HG02840 (cell line): Measurements from ENCODE around the gene RLN3.
A peak's percentile ranks its signal among the peaks of the same experiment; 100 is the strongest.
"Not testable (repeated sequence)": the region's sequence is repeated elsewhere in the genome, so short reads cannot be mapped to it uniquely, and the experiment has no call there.

Source experiments
- ATAC-seq: cut with Tn5 transposase; IDR thresholded peaks from one replicate; pipeline ENCODE4 v1.9.1; 2021; ENCODE audit warnings: mild to moderate bottlenecking, moderate library complexity, moderate number of reproducible peaks; ENCODE audit not compliant: unreplicated experiment, low FRiP score

Gene RLN3

DNA sequence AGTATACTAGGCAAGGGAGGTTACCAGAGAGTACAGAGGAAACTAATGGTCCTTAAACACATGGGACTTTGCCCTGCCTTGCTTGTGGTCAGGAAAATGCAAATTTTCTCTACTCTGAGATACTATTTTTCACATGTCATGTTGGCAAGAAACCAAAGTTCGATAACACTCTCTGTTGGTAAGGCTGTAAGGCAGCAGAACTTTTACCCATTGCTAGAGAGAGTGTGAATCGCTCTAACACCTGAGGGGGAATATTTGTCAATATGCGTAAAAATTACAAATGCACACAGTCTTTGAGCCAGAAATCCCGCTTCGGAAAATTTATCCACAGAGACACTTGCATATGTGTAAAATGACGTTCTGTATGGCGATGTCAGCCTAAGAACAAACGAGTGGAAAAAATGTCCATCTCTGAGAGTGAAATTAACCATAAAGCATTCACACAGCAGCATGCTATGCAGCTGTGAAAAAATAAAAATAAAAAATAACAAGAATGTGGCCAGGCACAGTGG is 12.4 kb upstream of the RLN3 start:
- ATAC-seq, result peak; percentile 76

GRCh38 chr19:14019100-14019499 is 8.8 kb upstream of the RLN3 start:
- no peak for ATAC-seq

DNA sequence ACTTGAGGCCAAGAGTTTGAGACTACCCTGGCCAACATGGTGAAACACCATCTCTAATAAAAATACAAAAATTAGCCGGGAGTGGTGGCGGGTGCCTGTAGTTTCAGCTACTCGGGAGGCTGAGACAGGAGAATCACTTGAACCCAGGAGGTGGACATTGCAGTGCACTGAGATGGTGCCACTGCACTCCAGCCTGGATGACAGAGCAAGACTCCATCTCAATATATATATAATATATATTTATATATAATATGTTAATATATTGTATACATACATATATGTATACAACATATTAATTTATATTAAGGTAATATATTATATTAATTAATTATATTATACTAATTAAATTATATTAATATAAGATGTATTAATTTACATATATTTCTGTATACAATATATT is 8.2 kb upstream of the RLN3 start:
- ATAC-seq, result not testable (repeated sequence)

GRCh38 chr19:14021474-14021873 is 6.5 kb upstream of the RLN3 start:
- ATAC-seq, result no peak

DNA sequence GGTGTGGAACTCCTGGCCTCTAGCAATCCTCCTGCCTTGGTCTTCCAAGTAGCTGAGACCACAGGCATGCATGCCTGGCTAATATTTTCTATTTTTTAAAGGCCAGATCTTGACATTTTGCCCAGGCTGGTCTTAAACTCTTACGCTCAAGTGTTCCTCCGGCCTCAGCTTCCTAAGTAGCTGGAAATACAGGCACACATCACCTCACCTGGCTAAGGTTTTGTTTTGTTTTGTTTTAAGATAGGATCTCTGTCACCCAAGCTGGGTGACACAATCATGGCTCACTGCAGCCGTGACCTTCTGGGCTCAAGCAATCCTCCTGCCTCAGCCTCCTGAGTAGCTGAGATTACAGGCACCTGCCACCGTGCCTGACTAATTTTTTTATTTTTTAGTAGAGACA is 5.5 kb upstream of the RLN3 start:
- no peak for ATAC-seq

DNA sequence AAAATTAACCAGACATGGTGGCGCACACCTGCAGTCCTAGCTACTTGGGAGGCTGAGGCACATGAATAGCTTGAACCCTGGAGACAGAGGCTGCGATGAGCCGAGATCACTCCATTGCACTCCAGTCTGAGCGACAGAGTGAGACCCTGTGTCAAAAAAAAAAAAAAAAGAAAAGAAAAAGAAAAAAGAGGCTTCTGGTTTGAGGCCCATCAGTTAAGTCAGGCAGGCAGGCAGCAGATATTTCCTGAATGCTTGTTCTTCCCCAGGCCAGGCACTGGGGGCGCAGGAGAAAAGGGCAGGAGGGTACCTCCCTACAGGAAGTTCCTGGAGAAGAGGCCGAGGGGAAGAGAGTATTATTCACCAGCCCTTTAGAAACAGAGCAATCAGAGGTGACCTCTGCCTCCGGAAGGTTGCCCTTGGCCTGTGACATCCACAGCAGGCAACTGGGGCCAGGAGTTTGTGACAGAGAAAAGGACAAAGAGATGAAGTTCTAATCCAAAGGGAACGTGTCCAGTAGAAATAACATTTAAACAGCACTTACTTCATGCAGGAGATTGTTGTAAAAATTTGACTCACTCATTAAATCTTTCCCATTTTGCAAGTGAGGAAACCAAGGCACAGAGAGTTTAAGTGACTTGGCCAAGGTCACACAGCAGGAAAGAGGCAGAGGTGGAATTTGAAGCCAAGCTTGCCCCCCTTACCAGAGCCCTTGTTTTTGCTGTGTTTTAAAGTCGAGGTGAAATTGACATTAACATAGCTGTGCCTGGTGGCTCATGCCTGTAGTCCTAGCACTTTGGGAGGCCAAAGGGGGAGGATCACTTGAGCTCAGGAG is 4.3 kb upstream of the RLN3 start:
- ATAC-seq, result no peak

DNA sequence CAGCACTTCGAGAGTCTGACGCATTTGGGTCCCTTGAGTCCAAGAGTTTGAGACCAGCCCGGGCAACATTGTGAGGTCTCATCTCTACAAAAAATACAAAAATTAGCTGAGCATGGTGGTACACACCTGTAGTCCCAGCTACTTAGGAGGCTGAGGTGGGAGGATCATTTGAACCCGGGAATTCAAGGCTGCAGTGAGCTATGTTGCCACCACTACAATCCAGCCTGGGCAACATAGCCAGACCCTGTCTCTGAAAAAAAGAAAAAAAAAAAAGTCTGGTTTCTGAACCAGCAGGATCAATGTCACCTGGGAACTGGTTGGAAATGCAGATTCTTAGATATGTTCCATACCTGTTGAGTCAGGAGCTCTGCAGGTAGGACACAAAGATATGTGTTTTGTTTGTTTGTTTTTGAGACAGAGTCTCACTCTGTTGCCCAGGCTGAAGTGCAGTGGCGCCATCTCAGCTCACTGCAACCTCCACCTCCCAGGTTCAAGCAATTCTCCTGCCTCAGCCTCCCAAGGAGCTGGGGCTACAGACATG is 1.2 kb upstream of the RLN3 start:
- not testable (repeated sequence) for ATAC-seq

DNA sequence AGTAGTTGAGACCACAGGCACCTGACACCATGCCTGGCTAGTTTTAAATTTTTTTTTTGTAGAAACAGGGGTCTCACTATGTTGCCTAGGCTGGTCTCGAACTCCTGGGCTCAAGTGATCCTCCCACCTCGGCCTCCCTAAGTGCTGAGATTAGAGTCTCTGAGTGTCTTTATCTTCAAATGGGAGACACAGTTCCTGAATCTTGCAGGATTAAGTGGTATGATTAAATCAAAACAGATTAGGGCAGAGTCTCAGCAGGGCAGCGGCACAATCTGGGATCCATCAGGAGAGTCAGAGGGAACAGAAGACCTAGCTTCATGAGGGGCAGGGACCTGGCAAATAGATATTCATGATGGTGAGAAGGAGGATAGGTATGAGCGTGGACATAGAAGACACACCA is 953 bp downstream of the RLN3 start:
- no peak for ATAC-seq

- ATAC-seq, result no peak
These were observed 3.2 kb downstream of the RLN3 start for GRCh38 chr19:14030997-14031718.

- ATAC-seq, result no peak
These were observed 4.0 kb downstream of the RLN3 start, which contains the start of gene IL27RA for GRCh38 chr19:14031719-14032480. Gene IL27RA (plus strand): TSS chr19:14031762. CDS start chr19:14031873, 111 bp downstream.

DNA sequence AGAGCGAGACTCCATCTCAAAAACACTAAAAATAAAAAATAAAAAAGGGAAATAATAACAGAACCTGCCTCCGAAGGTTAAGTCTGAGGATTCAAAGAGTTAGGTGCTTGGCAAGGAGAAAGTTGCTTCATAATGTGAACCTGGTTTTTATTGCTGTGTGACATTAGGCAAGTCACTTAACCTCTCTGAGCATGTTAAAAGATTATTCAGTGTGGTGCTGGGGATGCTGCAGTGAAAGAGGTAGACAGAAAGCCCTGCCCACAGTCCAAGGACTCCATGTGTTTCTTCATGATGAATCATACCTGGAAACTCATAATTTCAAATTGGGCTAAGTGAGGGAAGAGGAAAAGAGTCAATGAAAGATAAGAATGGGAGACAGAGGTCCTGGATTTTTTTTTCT is 6.0 kb downstream of the RLN3 start:
- ATAC-seq, result no peak

DNA sequence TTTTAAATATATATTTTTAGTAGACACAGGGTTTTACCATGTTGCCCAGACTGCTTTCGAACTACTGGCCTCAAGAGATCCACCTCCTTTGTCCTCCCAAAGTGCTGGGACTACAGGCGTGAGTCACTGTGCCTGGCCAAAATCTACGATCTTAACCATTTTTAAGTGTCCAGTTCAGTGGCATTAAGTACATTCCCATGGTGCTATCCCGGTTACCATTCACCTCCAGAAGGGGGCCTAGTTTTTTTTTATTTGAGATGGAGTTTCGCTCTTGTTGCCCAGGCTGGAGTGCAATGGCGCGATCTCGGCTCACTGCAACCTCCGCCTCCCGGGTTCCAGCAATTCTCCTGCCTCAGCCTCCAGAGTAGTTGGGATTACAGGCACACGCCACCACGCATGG is 7.2 kb downstream of the RLN3 start:
- not testable (repeated sequence) for ATAC-seq

GRCh38 chr19:14035706-14036105 is 7.8 kb downstream of the RLN3 start:
- ATAC-seq, result no peak

DNA sequence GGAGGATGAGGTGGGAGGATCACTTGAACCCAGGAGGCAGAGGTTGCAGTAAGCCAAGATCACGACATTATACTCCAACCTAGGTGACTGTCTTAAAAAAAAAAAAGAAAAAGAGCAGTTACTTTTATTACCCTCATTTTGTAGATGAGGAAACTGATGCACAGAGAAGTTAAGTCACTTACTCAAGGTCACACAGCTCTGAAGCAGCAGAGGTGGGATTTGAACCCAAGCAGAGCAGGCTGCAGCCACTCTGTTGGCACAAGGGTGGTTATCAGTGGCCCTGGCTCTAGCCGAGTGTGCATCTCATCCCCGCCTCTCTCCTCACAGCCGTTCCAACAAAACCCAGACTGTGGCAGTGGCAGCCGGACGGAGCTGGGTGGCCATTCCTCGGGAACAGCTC is 11.2 kb downstream of the RLN3 start:
- ATAC-seq, result no peak

DNA sequence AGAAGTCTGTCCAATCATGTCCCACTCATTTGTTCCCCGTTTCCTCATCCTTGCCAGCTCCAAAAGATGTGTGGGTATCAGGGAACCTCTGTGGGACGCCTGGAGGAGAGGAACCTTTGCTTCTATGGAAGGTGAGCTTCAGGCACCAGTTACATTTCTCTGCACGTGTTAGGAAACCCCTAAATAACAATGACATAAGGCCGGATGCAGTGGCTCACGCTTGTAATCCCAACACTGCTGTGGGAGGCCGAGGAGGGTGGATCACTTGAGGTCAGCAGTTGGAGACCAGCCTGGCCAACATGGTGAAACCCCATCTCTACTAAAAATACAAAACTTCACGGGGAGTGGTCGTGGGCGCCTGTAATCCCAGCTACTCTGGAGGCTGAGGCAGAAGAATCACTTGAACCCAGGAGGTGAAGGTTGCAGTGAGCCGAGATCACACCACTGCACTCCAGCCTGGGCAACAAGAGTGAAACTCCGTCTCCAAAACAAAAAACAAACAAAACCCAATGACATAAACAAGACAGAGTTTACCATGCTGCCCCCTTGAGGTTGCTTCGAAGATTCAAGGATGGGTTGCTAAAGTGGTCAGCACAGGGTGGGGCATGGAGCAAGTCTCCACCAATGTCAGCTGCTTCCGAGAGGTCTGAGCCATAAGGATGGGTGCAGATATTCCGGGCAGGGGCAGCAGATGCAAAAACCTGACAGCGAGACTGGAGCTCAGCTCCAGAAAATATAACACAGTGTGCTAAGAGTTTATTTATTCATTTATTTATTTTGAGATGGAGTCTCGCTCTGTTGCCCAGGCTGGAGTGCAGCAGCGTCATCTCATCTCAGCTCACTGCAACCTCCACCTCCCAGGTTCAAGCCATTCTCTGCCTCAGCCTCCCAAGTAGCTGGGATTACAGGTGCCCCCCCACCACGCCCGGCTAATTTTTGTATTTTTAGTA is 15.0 kb downstream of the RLN3 start:
- not testable (repeated sequence) for ATAC-seq

DNA sequence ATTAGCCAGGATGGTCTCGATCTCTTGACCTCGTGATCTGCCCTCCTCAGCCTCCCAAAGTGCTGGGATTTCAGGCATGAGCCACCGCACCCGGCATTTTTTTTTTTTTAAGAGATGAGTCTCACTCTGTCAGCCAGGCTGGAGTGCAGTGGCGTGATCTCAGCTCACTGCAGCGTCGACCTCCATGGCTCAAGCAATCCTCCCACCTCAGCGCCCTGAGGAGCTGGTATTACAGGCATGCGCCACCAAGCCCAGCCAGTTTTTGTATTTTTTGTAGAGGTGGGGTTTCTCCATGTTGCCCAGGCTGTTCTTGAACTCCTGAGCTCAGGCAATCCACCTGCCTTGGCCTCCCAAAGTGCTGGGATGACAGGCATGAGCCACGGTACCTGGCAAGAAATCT is 19.9 kb downstream of the RLN3 start:
- not testable (repeated sequence) for ATAC-seq

DNA sequence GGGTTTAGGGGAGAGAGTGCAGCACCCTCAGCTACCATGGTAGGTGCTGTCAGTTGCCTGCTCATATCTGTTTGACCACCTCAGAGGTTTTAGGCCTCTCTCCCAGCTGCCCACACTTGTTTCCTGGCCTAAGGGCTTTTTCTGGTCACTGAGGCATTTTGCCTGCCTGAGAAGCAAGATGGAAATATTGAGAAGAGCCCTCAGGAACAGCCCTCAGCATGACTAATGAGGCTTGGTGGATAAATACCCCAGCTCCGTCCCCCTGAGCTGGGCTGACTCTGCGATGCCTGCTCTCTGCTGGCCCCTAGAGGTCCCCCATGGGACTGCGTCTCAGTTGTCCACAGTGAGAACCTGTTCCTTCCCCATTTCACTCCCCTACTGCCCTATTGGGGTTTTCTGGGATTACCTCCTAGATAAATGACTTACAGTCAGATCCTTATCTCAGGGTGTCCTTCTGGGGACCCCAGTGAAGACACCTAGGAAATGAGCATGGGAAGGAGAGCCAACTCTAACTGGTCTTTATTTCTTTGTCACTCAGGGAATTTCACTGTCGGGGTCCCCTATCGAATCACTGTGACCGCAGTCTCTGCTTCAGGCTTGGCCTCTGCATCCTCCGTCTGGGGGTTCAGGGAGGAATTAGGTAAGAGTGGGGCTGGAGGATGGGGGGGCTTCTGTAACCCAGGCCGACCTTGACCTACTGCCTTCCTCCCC is 20.6 kb downstream of the RLN3 start:
- ATAC-seq, result no peak

GRCh38 chr19:14050512-14050911 is 22.6 kb downstream of the RLN3 start:
- no peak for ATAC-seq

- ATAC-seq, result not testable (repeated sequence)
These were observed 23.0 kb downstream of the RLN3 start for GRCh38 chr19:14050961-14051360.
